GM23248 (cell line): ENCODE results near the gene KRTAP9-1.

ENCODE experiments used
- EZH2 ChIP-seq: fragments of 200-600 bp; sonication (generic); IDR thresholded peaks from 2 replicates; pipeline ENCODE4 v1.6.1; 2018; ENCODE audit warnings: antibody characterized with exemption, mild to moderate bottlenecking; ENCODE audit not compliant: insufficient read depth, poor library complexity, severe bottlenecking
- EZH2phosphoT487 ChIP-seq: fragments of 200-600 bp; sonication (generic); IDR thresholded peaks from 2 replicates; pipeline ENCODE4 v1.6.1; 2018; ENCODE audit warnings: antibody characterized with exemption, moderate library complexity, mild to moderate bottlenecking, low read depth; ENCODE audit not compliant: insufficient read depth

DNA sequence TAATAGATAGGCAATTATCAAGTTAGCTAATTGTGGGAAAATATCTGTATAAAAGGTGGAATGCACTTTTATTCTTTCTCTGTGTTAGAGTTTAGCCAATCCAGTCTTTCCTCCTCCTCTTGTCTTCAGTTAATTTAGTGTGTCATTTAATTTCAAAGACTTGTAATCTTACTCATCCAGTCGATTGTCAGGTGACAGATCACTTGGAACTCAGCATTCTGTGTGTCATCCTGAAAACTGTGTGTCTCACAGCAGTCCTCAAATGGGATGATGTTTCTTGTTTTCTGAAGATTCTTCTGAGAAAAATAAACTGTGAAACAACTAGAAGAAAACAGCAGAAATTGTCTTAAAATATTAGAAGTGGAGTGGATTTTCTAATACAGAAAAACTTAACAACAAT is 4.7 kb upstream of the KRTAP9-1 start:
- TF ChIP-seq EZH2 (no peak), EZH2phosphoT487 (no peak)
